Bronchus fibroblast of lung (primary cell): ENCODE measurements around the gene SEC61G. TPM values are rescaled to one million over a fixed set of nuclear protein-coding genes. Genes with fewer than 3 reads are reported as not detected.

Experiments
- total RNA-seq: library from RNA; depleted of rRNA; stranded (reverse); fragments of >200 nt; gene quantifications from 2 replicates; pipeline ENCODE4 v1.2.3, GENCODE V29; 2015

The SEC61G gene
- 627 and 728 TPM in 2 replicates for total RNA-seq

DNA sequence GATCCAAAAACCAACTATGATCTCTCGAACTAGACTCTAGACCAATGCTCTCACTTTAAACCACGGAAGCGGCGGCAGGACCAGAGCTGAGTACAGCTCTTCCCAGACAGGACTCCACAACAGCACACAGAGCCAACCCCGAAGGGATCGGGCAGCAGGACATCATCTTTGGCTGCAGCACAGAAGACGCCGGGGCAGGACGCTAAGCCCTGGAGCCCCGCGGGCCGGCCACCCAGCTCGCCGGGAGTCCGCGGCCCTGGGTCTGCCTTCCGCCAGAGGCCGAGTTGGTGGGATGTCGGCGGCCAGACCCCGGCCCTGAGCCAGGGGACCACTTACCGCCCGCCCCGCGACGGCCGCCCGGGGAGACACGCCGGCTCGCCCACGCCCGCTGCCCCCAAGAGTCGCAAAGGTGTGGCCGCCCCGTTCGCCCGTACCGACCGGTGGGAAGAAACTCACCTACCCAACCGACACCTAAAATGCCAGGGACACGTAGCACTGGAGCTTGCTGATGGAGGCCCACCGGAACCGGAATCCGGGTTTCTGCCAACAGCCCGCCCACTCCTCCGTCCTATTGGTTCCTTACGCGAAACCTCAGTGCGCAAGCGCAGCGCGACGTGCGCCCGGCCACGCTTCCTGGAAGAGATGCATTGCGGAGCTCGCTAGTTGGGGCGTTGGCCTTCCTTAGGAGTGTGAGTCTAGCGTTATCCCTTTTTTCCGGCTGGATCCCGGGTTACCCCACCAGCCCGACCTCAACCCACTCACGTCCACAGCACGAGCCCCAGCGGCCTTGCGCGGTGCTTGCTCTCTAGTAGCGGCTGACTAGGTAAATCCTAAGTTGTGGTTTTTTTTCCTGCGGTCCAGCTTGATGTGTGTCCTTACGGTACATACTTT is at the start of gene SEC61G:
Gene SEC61G (minus strand): TSS at position 510 of the 891 bp plus-strand sequence. CDS start 1,623 bp downstream, outside the sequence.

Other genes starting within 250 kb of the SEC61G start
- not detected in 2 replicates for gene VSTM2A, start 216.8 kb downstream of the SEC61G start, total RNA-seq